Mammary epithelial cell (primary cell): ENCODE measurements around the gene GRAMD1B.

Source experiments
- CTCF ChIP-seq, 2 donors: IDR thresholded peaks in 1 of 2; conservative IDR thresholded peaks in 1 of 2; 2 replicates each; pipeline ENCODE4 v1.5.1; 2011 to 2012; ENCODE audit warnings: inconsistent platforms in 2 of 2, low read length in 2 of 2, mild to moderate bottlenecking in 2 of 2, control low read depth in 1 of 2, low read depth in 1 of 2; ENCODE audit not compliant: insufficient read depth in 1 of 2; ENCODE audit errors: extremely low read depth in 1 of 2
- EZH2 ChIP-seq: IDR thresholded peaks from 2 replicates; pipeline ENCODE4 v1.6.1; 2012; ENCODE audit warnings: low read length, inconsistent platforms, borderline replicate concordance

GRCh38 chr11:123494195-123495050 lies 64.4 kb downstream of the GRAMD1B start:
- no peak for TF ChIP-seq EZH2
- TF ChIP-seq CTCF (conservative IDR thresholded peaks at IDR 0.05 in 1 of 2, IDR thresholded peaks at IDR 0.05 in 1 of 2; ENCODE audit: extremely low read depth in 1 of 2, insufficient read depth in 1 of 2, low read depth in 1 of 2, low read length in 2 of 2), result no peak
